Omental fat pad (tissue), 4 donors: Measurements from ENCODE around the gene STX5. TPM values are rescaled to one million over a fixed set of nuclear protein-coding genes. Genes with fewer than 3 reads are reported as not detected.

Experiments
- ATAC-seq: fragments of 150-250 bp; one replicate; pipeline ENCODE4 v1.9.1; 2016; ENCODE audit warnings: mild to moderate bottlenecking, moderate library complexity; ENCODE audit not compliant: low FRiP score
- DNase-seq: peaks from one replicate; pipeline ENCODE4 v3.0.0-alpha.2; 2019; ENCODE audit warnings: low spot score
- CTCF ChIP-seq, 3 donors: fragments of 450-650 bp; IDR thresholded peaks; one replicate each; pipeline ENCODE4 v1.5.1; 2016 to 2017; ENCODE audit warnings: antibody characterized with exemption in 3 of 3, mild to moderate bottlenecking in 3 of 3, moderate library complexity in 2 of 3
- total RNA-seq, 4 donors: library from RNA; depleted of rRNA; stranded (reverse); fragments of >200 nt; gene quantifications; one replicate each; pipeline ENCODE4 v1.1.0, GENCODE V29; 2016

STX5 gene
- total RNA-seq, 4 donors from 2014 or later = 32.2 to 43.1 (median 37.4) TPM

GRCh38 chr11:62858201-62858600, 26.4 kb upstream of the STX5 start:
- TF ChIP-seq CTCF (IDR thresholded peaks at IDR 0.05) = no peak
- no peak for ATAC-seq
- no peak for DNase-seq

GRCh38 chr11:62857541-62857982, 25.7 kb upstream of the STX5 start:
- DNase-seq (no peak), ATAC-seq (no peak)
- no peak for TF ChIP-seq CTCF (IDR thresholded peaks at IDR 0.05)

- no peak for TF ChIP-seq CTCF (IDR thresholded peaks at IDR 0.05)
- DNase-seq (no peak), ATAC-seq (no peak)
Observed at GRCh38 chr11:62856333-62856895, 24.6 kb upstream of the STX5 start.

- ATAC-seq (peak; percentile 97), DNase-seq (peak; percentile 77)
- no peak for TF ChIP-seq CTCF (IDR thresholded peaks at IDR 0.05)
Observed at GRCh38 chr11:62855571-62856332, 23.9 kb upstream of the STX5 start.

GRCh38 chr11:62854825-62855570, 23.1 kb upstream of the STX5 start:
- no peak for ATAC-seq
- no peak for TF ChIP-seq CTCF (IDR thresholded peaks at IDR 0.05)
- DNase-seq = no peak

- DNase-seq = no peak
- no peak for ATAC-seq
- TF ChIP-seq CTCF (IDR thresholded peaks at IDR 0.05) = no peak
Observed at GRCh38 chr11:62854013-62854824, 22.4 kb upstream of the STX5 start.
